ENCODE results near the gene ATP2C2. TPM values are rescaled to one million over a fixed set of nuclear protein-coding genes. Genes with fewer than 3 reads are reported as not detected.

Gene ATP2C2
- total RNA-seq, 1 experiment from 2014 or later, result 20.3 TPM

GRCh38 chr16:84446084-84446483 is 77.7 kb downstream of the ATP2C2 start:
- ChIA-PET POLR2A (no interaction called here), RAD21 (ENCODE audit: low non-redundant PET in 1 of 2, low total read pairs in 2 of 2, uncharacterized antibody in 2 of 2, unreplicated experiment in 2 of 2) (no interaction called here)

More at GRCh38 chr16:84446084-84446483, 77.7 kb downstream of the ATP2C2 start:
- no TSS peak for BruUV-seq (replicated peaks)
- intact Hi-C loops (cut with micrococcal nuclease), result no loop called here
- no peaks in the 10 kb centered on the region for H4K20me1 ChIP-seq (ENCODE audit: insufficient read depth)
- H3K4me3 ChIP-seq (replicated peaks in 1 of 2; ENCODE audit: low read depth in 1 of 2, low read length in 2 of 2), result no peak overlapping the region
- no peak for TF ChIP-seq POLR2A (IDR thresholded peaks at IDR 0.05; ENCODE audit: borderline replicate concordance, extremely low read depth, insufficient read depth, insufficient read length)
- no peak for TF ChIP-seq MAX (IDR thresholded peaks at IDR 0.05)
- TF ChIP-seq, protein P1, sequence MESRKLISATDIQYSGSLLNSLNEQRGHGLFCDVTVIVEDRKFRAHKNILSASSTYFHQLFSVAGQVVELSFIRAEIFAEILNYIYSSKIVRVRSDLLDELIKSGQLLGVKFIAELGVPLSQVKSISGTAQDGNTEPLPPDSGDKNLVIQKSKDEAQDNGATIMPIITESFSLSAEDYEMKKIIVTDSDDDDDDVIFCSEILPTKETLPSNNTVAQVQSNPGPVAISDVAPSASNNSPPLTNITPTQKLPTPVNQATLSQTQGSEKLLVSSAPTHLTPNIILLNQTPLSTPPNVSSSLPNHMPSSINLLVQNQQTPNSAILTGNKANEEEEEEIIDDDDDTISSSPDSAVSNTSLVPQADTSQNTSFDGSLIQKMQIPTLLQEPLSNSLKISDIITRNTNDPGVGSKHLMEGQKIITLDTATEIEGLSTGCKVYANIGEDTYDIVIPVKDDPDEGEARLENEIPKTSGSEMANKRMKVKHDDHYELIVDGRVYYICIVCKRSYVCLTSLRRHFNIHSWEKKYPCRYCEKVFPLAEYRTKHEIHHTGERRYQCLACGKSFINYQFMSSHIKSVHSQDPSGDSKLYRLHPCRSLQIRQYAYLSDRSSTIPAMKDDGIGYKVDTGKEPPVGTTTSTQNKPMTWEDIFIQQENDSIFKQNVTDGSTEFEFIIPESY (IDR thresholded peaks at IDR 0.05; ENCODE audit: extremely low read depth, insufficient replicate concordance, low read length), result no peak
- TF ChIP-seq, protein P2, sequence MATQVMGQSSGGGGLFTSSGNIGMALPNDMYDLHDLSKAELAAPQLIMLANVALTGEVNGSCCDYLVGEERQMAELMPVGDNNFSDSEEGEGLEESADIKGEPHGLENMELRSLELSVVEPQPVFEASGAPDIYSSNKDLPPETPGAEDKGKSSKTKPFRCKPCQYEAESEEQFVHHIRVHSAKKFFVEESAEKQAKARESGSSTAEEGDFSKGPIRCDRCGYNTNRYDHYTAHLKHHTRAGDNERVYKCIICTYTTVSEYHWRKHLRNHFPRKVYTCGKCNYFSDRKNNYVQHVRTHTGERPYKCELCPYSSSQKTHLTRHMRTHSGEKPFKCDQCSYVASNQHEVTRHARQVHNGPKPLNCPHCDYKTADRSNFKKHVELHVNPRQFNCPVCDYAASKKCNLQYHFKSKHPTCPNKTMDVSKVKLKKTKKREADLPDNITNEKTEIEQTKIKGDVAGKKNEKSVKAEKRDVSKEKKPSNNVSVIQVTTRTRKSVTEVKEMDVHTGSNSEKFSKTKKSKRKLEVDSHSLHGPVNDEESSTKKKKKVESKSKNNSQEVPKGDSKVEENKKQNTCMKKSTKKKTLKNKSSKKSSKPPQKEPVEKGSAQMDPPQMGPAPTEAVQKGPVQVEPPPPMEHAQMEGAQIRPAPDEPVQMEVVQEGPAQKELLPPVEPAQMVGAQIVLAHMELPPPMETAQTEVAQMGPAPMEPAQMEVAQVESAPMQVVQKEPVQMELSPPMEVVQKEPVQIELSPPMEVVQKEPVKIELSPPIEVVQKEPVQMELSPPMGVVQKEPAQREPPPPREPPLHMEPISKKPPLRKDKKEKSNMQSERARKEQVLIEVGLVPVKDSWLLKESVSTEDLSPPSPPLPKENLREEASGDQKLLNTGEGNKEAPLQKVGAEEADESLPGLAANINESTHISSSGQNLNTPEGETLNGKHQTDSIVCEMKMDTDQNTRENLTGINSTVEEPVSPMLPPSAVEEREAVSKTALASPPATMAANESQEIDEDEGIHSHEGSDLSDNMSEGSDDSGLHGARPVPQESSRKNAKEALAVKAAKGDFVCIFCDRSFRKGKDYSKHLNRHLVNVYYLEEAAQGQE (IDR thresholded peaks at IDR 0.05; ENCODE audit: low read depth), result no peak
- TF ChIP-seq RAD21 (IDR thresholded peaks at IDR 0.05; ENCODE audit: low read depth), result no peak
- TF ChIP-seq, protein P3, sequence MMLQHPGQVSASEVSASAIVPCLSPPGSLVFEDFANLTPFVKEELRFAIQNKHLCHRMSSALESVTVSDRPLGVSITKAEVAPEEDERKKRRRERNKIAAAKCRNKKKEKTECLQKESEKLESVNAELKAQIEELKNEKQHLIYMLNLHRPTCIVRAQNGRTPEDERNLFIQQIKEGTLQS (IDR thresholded peaks at IDR 0.05), result no peak
- TF ChIP-seq TCF7L2 (IDR thresholded peaks at IDR 0.05; ENCODE audit: borderline replicate concordance, extremely low read depth, insufficient read depth, insufficient read length), result no peak
- no peak for TF ChIP-seq EGR1 (IDR thresholded peaks at IDR 0.05; ENCODE audit: low read depth)
- no peaks in the 10 kb centered on the region for H3K4me1 ChIP-seq (ENCODE audit: control insufficient read depth in 1 of 2, insufficient read depth in 2 of 2, low read length in 2 of 2)
- CTCF ChIA-PET, result no interaction called here
- H3K27ac ChIP-seq (ENCODE audit: low read depth, low read length), result no peak overlapping the region
- no peak overlapping the region for H2AFZ ChIP-seq (ENCODE audit: low read depth, low read length, poor library complexity, severe bottlenecking)
- H3K9me2 ChIP-seq (ENCODE audit: insufficient read depth), result no peaks in the 10 kb centered on the region
- H3K4me2 ChIP-seq (ENCODE audit: low read length), result no peak overlapping the region
- H3K36me3 ChIP-seq (ENCODE audit: control insufficient read depth in 1 of 2, insufficient read depth in 2 of 2, low read length in 2 of 2), result no peaks in the 10 kb centered on the region; a peak in 1 of 4 replicates
- DNase-seq (ENCODE audit: low read depth, low spot score) (no peak), ATAC-seq (no peak)
- no peaks in the 10 kb centered on the region for H3K9me3 ChIP-seq (ENCODE audit: control insufficient read depth in 1 of 2, insufficient read depth in 1 of 2, low read depth in 1 of 2, low read length in 2 of 2)
- H3K9ac ChIP-seq (ENCODE audit: low read length), result no peak overlapping the region
- H3K27me3 ChIP-seq (ENCODE audit: insufficient read depth, low read length), result no peaks in the 10 kb centered on the region
- H3K79me2 ChIP-seq (ENCODE audit: insufficient read depth, low read length), result no peaks in the 10 kb centered on the region

Data from HCT116 (cell line).